A549 (cell line): ENCODE data around the gene RAD51B. TPM values are rescaled to one million over a fixed set of nuclear protein-coding genes. Genes with fewer than 3 reads are reported as not detected.

Experiments used
- ATAC-seq, 2 experiments: fragments of 200-7000 bp in 1 of 2; fragments of >200 bp in 1 of 2; cut with Nextera tagmentation in 1 of 2; cut with Tn5 transposase in 1 of 2; 3 replicates each; pipeline versions ENCODE4 v1.8.0 to v1.9.1; 2018 to 2020; ENCODE audit warnings: mild to moderate bottlenecking in 1 of 2, moderate library complexity in 1 of 2
- CTCF ChIA-PET: fragments of 300-600 bp; sonication (Branson Sonifier 250); formaldehyde crosslinking; extraction: SDS; loops from one replicate; lab custom pipeline; 2021; ENCODE audit warnings: antibody characterized with exemption, inconsistent platforms; lab: Yijun Ruan, JAX
- POLR2A ChIA-PET: fragments of 350-600 bp; formaldehyde crosslinking; extraction: SDS; loops from one replicate; lab custom pipeline; 2021; ENCODE audit warnings: antibody characterized with exemption, inconsistent platforms; lab: Yijun Ruan, JAX
- DNase-seq, 2 experiments: peaks; one replicate each; pipeline versions ENCODE4 v3.0.0 to v3.0.0-alpha.2; 2011 to 2016; ENCODE audit warnings: low read depth in 1 of 2, low spot score in 1 of 2
- FAIRE-seq: peaks from 2 replicates; lab custom pipeline; 2011; peaks lifted over from hg19 to GRCh38; lab: Jason Lieb, UNC
- H3K27ac ChIP-seq, 2 experiments: fragments of >200 bp; sonication (Bioruptor Twin); formaldehyde crosslinking; 3 replicates each; pipeline ENCODE4 v1.5.1; 2016 to 2017
- H3K4me1 ChIP-seq: fragments of >200 bp; sonication (Bioruptor Twin); formaldehyde crosslinking; 3 replicates; pipeline ENCODE4 v1.6.1; 2016
- H3K4me2 ChIP-seq: fragments of >200 bp; sonication (Bioruptor Twin); formaldehyde crosslinking; 3 replicates; pipeline ENCODE4 v1.6.1; 2016
- H3K4me3 ChIP-seq: fragments of >200 bp; sonication (Bioruptor Twin); formaldehyde crosslinking; 3 replicates; pipeline ENCODE4 v1.5.1; 2016
- H3K9me3 ChIP-seq: fragments of >200 bp; sonication (Bioruptor Twin); formaldehyde crosslinking; 3 replicates; pipeline ENCODE4 v1.6.1; 2016
- CBX2 ChIP-seq: fragments of 200-600 bp; sonication (generic); IDR thresholded peaks from 2 replicates; pipeline ENCODE4 v1.6.1; 2016; ENCODE audit warnings: low read depth, mild to moderate bottlenecking, borderline replicate concordance
- CHD2 ChIP-seq: fragments of 150-350 bp; IDR thresholded peaks from 2 replicates; pipeline ENCODE4 v1.6.1; 2014; ENCODE audit warnings: low read length; ENCODE audit not compliant: partially characterized antibody
- CHD4 ChIP-seq: fragments of 200-600 bp; sonication (generic); IDR thresholded peaks from 2 replicates; pipeline ENCODE4 v1.6.1; 2016; ENCODE audit warnings: antibody characterized with exemption, mild to moderate bottlenecking, borderline replicate concordance
- EHF ChIP-seq: fragments of 250-450 bp; sonication (Bioruptor Pico); IDR thresholded peaks from 2 replicates; pipeline ENCODE4 v1.5.0; 2020; ENCODE audit warnings: mild to moderate bottlenecking
- ESRRA ChIP-seq: fragments of 150-350 bp; IDR thresholded peaks from 2 replicates; pipeline ENCODE4 v1.6.1; 2014; ENCODE audit warnings: mild to moderate bottlenecking, low read length, borderline replicate concordance
- GATA3 ChIP-seq: IDR thresholded peaks from 2 replicates; pipeline ENCODE4 v1.6.1; 2012; ENCODE audit warnings: borderline replicate concordance
- JUNB ChIP-seq: fragments of >200 bp; sonication (Bioruptor Twin); formaldehyde crosslinking; IDR thresholded peaks from 2 replicates; pipeline ENCODE4 v1.6.1; 2016
- KDM1A ChIP-seq: fragments of 200-600 bp; sonication (generic); IDR thresholded peaks from 2 replicates; pipeline ENCODE4 v1.6.1; 2016; ENCODE audit warnings: low read depth, mild to moderate bottlenecking
- MYC ChIP-seq: IDR thresholded peaks from 2 replicates; pipeline ENCODE4 v1.6.1; 2012; ENCODE audit warnings: mild to moderate bottlenecking, inconsistent platforms, low read length, improper control_type of control experiment, borderline replicate concordance
- NPAS2 ChIP-seq: fragments of 250-450 bp; sonication (Bioruptor Pico); IDR thresholded peaks from 2 replicates; pipeline ENCODE4 v1.8.0; 2022; ENCODE audit warnings: mild to moderate bottlenecking, moderate library complexity, borderline replicate concordance
- POLR2AphosphoS2 ChIP-seq: conservative IDR thresholded peaks from 2 replicates; pipeline ENCODE4 v1.6.1; 2012; ENCODE audit warnings: low read length, improper control_type of control experiment, inconsistent platforms
- RFX5 ChIP-seq: fragments of 450-650 bp; IDR thresholded peaks from 2 replicates; pipeline ENCODE4 v1.7.1; 2014; ENCODE audit warnings: antibody characterized with exemption, mild to moderate bottlenecking, moderate library complexity
- ZNF302 ChIP-seq: fragments of 250-450 bp; sonication (Bioruptor Pico); IDR thresholded peaks from 2 replicates; pipeline ENCODE4 v1.9.0; 2021; ENCODE audit warnings: inconsistent platforms, mild to moderate bottlenecking, moderate library complexity
- WGBS: methylation state at CpG from one replicate; pipeline ENCODE4 v1.1.6; 2017; ENCODE audit errors: missing lambda C conversion rate; 5-methylcytosine and 5-hydroxymethylcytosine counted together
- polyA plus RNA-seq, 4 experiments: library from polyadenylated mRNA; depleted of rRNA in 3 of 4; stranded (reverse); fragments of >200 nt; fragmentation: RNase III in 1 of 4; extraction: RNeasy Plus Mini Kit Qiagen cat#74134 plus additional on column Dnase treatment in 1 of 4; gene quantifications; 2 replicates in 3 of 4; 3 replicates in 1 of 4; pipeline ENCODE4 v1.2.3, GENCODE V29; 2011 to 2017
- TF ChIP-seq, protein P1 (sequence below): IDR thresholded peaks from 2 replicates; pipeline ENCODE4 v1.6.1; 2012
- TF ChIP-seq, protein P2 (sequence below): fragments of 250-450 bp; sonication (Bioruptor Pico); IDR thresholded peaks from 2 replicates; pipeline ENCODE4 v1.5.0; 2020; ENCODE audit warnings: low read depth, mild to moderate bottlenecking, moderate library complexity
- TF ChIP-seq, protein P3 (sequence below): IDR thresholded peaks from 2 replicates; pipeline ENCODE4 v1.6.1; 2012; ENCODE audit warnings: low read depth, borderline replicate concordance
- TF ChIP-seq, protein P4 (sequence below): fragments of 200-600 bp; sonication (generic); IDR thresholded peaks from 2 replicates; pipeline ENCODE4 v1.6.1; 2016; ENCODE audit warnings: antibody characterized with exemption, mild to moderate bottlenecking, moderate library complexity
- TF ChIP-seq, protein P5 (sequence below): fragments of >200 bp; sonication (Bioruptor Twin); formaldehyde crosslinking; IDR thresholded peaks from 2 replicates; pipeline ENCODE4 v1.6.1; 2016

Gene RAD51B
- polyA plus RNA-seq, 2 of the 4 experiments (the other 2 are of a cell fraction), result 7.2 to 10.8 TPM

DNA sequence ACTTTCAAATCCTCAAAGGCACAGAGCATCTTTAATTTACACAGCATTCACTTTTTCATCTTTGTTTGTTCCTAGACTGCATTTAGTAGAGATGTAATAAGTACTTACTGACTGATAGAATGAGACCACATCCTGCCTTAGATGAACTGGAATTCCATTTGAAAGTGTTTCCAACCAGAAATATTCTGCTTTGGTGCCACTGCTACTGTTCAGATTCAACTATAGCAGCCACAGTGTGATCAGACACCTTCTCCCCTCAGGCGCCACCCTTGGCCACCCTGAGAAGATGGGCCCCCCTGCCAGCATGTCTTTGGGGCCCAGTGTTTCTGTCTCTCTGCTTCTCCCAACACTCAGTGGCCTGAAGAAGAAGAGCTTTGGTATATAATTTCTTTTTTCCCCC, 449.1 kb downstream of the RAD51B start (continued):
- TF ChIP-seq CHD4 (no peak), ESRRA (no peak)
- TF ChIP-seq, protein P1, sequence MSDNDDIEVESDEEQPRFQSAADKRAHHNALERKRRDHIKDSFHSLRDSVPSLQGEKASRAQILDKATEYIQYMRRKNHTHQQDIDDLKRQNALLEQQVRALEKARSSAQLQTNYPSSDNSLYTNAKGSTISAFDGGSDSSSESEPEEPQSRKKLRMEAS, result no peak

DNA sequence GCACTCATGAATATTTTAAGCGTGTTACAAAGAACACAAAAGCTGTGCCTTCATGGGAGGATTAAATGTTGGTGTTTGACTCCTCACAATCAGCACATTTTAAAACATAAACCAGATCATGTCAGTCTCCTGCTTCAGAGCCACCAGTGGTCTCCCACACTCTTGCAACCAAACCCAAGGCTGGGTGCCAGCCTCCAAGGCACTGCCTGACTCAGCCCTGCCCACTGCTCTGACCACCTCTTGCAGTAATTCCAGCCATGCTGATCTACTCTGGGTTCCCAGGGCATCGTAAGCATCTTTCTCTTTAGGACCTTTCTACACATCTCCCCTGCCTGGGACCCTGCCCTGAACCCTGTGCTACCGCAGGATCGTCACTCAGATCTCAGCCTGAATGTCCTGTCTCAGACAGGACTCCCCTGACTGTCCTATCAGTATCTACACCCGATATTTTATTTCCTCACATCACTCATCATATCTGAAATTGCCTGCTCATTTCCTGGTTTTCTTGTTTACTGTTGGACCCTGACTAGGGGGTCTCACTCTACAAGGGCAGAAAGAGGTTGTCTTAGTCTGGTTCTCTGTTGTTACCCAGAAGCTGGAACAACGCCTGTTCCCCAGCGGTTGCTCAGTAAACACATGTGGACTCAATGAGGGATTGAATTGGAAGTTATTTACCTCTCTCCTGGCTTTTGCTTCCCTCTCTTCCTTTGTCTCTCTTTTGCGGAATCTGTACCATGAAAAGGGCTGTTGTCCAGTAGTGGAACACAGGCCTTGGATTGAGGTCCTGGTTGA, 449.8 kb downstream of the RAD51B start:
- CTCF ChIA-PET, result no interaction called here
- WGBS, result 88% methylated on average over 8 of the region's 8 CpGs

DNA sequence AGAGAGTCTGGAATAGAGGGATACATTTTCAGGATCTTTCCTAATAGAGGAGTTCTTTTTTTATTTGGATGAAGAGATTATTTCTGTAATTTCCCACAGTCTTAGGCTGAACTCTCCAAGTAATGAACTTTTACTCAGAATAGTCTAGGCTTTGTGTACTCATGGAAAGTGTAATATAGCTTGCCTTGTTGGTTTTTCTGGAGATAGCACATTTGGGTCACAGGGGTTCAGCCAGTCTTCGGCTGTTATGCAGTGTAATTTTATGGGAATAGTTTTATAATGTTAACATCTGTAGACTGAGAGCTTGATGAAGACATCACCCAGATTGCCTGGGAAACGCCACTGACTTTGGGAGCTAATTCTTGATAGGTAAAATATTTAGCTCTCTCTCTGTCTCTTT, 450.8 kb downstream of the RAD51B start:
- CTCF ChIA-PET, result interaction anchor here (1.5 to 1.9 kb wide), 3 partner anchors 11 to 336 kb away, joined by 4 to 12 read pairs (median 5); no protein-coding TSS in a partner anchor
- no peak for DNase-seq
- Histone ChIP-seq H3K27ac (peak overlapping the region in 1 of 2 experiments; percentile 57; a peak in 1 of 6 replicates), H3K4me1 (no peaks in the 10 kb centered on the region; the same call in 2 of the 3 replicates), H3K4me2 (no peak overlapping the region), H3K4me3 (no peak overlapping the region), H3K9me3 (no peaks in the 10 kb centered on the region)
- TF ChIP-seq, protein P2, sequence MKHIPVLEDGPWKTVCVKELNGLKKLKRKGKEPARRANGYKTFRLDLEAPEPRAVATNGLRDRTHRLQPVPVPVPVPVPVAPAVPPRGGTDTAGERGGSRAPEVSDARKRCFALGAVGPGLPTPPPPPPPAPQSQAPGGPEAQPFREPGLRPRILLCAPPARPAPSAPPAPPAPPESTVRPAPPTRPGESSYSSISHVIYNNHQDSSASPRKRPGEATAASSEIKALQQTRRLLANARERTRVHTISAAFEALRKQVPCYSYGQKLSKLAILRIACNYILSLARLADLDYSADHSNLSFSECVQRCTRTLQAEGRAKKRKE (CRISPR knock-in tag), result no peak
- FAIRE-seq, result no peak
- POLR2A ChIA-PET, result interaction anchor here (0.6 kb wide), 1 partner anchor 523 kb away, joined by 3 read pairs; the partner anchor contains the start of gene ZFP36L1
- 84% methylated on average over 2 of the region's 2 CpGs for WGBS
- no peak for ATAC-seq

More for the DNA sequence above, 449.8 kb downstream of the RAD51B start:
- no peak for DNase-seq
- Histone ChIP-seq H3K4me3 (no peak overlapping the region), H3K27ac (peak overlapping the region in 1 of 2 experiments; percentile 57; a peak in 3 of 6 replicates), H3K9me3 (no peaks in the 10 kb centered on the region), H3K4me1 (no peaks in the 10 kb centered on the region; the same call in 2 of the 3 replicates), H3K4me2 (no peak overlapping the region)
- ATAC-seq, result peak in 1 of 2 experiments; percentile 44; a peak in 2 of 6 replicates
- FAIRE-seq, result no peak
- no peak for TF ChIP-seq JUNB
- no peak for TF ChIP-seq CHD2
- TF ChIP-seq CBX2, result no peak
- TF ChIP-seq, protein P3, sequence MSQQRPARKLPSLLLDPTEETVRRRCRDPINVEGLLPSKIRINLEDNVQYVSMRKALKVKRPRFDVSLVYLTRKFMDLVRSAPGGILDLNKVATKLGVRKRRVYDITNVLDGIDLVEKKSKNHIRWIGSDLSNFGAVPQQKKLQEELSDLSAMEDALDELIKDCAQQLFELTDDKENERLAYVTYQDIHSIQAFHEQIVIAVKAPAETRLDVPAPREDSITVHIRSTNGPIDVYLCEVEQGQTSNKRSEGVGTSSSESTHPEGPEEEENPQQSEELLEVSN, result no peak
- TF ChIP-seq NPAS2 (CRISPR knock-in tag), result no peak
- no peak for TF ChIP-seq ZNF302
- no peak for TF ChIP-seq ESRRA
- TF ChIP-seq POLR2AphosphoS2, result no peak
- no peak for TF ChIP-seq MYC
- TF ChIP-seq, protein P2 (CRISPR knock-in tag), result no peak
- TF ChIP-seq KDM1A, result no peak
- TF ChIP-seq GATA3, result no peak
- TF ChIP-seq CHD4, result no peak
- no peak for TF ChIP-seq RFX5
- POLR2A ChIA-PET, result no interaction called here

DNA sequence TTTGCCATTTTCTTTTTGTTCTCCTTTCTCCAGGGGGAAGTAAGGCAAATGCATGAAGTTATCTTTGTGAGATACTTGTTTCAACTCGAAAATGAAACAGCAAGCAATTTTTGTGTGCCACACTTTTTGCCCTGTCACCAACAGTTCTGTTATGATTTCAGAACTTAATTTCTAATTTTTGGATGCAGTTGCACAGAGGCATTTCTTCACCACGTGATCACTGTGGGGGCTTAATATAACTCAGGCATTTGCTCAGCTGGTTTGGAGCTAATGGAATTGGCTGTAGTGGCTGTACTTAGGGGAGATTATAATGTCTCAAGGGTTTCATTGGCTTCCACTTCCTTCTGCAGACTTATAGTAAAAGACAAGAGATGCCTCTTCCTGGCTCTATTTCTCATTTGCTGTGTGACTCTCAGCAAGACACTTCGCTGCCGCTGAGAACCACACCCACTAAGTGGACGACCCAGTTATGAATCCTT, 452.4 kb downstream of the RAD51B start:
- WGBS, result 89% methylated on average over 5 of the region's 5 CpGs
- H3K4me2 ChIP-seq, result no peak overlapping the region
- H3K4me1 ChIP-seq, result peaks cover 4% of the 10 kb centered on the region; the same call in 1 of the 3 replicates
- no peaks in the 10 kb centered on the region for H3K9me3 ChIP-seq
- POLR2A ChIA-PET, result no interaction called here
- ATAC-seq (no peak), DNase-seq (no peak), FAIRE-seq (no peak)
- TF ChIP-seq, protein P4, sequence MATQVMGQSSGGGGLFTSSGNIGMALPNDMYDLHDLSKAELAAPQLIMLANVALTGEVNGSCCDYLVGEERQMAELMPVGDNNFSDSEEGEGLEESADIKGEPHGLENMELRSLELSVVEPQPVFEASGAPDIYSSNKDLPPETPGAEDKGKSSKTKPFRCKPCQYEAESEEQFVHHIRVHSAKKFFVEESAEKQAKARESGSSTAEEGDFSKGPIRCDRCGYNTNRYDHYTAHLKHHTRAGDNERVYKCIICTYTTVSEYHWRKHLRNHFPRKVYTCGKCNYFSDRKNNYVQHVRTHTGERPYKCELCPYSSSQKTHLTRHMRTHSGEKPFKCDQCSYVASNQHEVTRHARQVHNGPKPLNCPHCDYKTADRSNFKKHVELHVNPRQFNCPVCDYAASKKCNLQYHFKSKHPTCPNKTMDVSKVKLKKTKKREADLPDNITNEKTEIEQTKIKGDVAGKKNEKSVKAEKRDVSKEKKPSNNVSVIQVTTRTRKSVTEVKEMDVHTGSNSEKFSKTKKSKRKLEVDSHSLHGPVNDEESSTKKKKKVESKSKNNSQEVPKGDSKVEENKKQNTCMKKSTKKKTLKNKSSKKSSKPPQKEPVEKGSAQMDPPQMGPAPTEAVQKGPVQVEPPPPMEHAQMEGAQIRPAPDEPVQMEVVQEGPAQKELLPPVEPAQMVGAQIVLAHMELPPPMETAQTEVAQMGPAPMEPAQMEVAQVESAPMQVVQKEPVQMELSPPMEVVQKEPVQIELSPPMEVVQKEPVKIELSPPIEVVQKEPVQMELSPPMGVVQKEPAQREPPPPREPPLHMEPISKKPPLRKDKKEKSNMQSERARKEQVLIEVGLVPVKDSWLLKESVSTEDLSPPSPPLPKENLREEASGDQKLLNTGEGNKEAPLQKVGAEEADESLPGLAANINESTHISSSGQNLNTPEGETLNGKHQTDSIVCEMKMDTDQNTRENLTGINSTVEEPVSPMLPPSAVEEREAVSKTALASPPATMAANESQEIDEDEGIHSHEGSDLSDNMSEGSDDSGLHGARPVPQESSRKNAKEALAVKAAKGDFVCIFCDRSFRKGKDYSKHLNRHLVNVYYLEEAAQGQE, result no peak
- TF ChIP-seq, protein P5, sequence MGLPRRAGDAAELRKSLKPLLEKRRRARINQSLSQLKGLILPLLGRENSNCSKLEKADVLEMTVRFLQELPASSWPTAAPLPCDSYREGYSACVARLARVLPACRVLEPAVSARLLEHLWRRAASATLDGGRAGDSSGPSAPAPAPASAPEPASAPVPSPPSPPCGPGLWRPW, result no peak
- no peak for TF ChIP-seq EHF (CRISPR knock-in tag)
- CTCF ChIA-PET, result interaction anchor here (1.2 to 1.9 kb wide), 3 partner anchors 23 to 545 kb away, joined by 4 to 12 read pairs (median 5); no protein-coding TSS in a partner anchor
- peak overlapping the region in 1 of 2 experiments; percentile 47; a peak in 2 of 6 replicates for H3K27ac ChIP-seq
- no peak overlapping the region for H3K4me3 ChIP-seq
